GM20000 (cell line): Measurements from ENCODE around the gene STEAP1B.

Experiments used
- DNase-seq: peaks from one replicate; pipeline ENCODE4 v3.0.0; 2012; ENCODE audit warnings: low spot score
- TF ChIP-seq, protein P1 (sequence below): IDR thresholded peaks from 2 replicates; pipeline ENCODE4 v1.5.1; 2012; ENCODE audit warnings: mild to moderate bottlenecking, control low read depth; ENCODE audit errors: extremely low read depth, missing control alignments

Gene STEAP1B

DNA sequence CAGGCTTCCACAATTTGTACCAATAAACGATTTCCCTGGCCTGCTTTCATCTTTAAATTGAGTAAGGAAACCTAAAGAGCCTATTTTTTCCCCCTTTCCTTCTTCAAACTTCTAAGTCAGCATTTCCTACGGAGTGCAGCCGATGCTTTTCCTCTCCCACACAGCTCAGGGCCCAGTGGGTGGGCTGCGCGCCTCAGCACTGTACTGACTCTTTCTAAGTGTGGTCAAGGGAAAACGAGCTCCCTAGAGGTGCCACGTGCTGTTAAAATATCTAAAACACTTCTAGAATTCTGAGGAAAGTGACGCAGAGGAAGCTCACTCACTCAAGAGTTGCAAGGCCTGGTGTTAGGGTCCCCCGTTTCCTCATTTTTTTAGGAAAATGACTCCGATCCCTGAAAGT lies 29.0 kb downstream of the STEAP1B start:
- no peak for DNase-seq
- TF ChIP-seq, protein P1, sequence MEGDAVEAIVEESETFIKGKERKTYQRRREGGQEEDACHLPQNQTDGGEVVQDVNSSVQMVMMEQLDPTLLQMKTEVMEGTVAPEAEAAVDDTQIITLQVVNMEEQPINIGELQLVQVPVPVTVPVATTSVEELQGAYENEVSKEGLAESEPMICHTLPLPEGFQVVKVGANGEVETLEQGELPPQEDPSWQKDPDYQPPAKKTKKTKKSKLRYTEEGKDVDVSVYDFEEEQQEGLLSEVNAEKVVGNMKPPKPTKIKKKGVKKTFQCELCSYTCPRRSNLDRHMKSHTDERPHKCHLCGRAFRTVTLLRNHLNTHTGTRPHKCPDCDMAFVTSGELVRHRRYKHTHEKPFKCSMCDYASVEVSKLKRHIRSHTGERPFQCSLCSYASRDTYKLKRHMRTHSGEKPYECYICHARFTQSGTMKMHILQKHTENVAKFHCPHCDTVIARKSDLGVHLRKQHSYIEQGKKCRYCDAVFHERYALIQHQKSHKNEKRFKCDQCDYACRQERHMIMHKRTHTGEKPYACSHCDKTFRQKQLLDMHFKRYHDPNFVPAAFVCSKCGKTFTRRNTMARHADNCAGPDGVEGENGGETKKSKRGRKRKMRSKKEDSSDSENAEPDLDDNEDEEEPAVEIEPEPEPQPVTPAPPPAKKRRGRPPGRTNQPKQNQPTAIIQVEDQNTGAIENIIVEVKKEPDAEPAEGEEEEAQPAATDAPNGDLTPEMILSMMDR: no peak

DNA sequence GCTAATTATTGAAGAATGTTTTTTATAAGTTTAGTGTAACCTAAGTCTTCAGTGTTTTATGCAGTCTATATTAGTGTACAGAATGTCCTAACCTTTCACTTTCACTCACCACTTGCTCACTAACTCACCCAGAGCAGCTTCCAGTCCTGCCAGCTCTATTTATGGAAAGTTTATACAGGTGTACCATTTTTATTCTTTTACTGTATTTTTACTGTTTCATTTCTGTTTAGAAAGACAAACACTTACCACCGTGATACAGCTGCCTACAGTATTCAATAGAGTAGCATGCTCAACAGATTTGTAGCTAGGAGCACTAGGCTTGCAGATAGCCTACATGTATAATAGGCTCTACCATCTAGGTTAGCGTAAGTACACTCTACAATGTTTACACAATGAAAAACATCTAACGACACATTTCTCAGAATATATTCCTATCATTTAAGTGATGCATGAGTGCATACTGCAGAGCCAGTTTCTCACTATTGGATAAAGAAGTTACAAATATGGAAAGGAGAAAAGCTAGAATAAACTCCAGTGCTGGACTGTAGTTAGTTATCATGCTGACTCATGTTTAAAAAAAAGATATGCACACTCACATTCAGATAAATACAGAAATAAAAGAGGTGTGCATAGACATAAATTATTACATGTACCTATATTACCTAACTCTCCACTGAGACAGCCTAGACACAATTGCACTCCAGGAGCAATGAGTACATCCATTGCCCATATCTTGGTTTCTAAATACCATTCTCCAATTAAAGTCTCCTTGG lies 30.4 kb downstream of the STEAP1B start:
- DNase-seq: no peak
- TF ChIP-seq, protein P1: no peak

DNA sequence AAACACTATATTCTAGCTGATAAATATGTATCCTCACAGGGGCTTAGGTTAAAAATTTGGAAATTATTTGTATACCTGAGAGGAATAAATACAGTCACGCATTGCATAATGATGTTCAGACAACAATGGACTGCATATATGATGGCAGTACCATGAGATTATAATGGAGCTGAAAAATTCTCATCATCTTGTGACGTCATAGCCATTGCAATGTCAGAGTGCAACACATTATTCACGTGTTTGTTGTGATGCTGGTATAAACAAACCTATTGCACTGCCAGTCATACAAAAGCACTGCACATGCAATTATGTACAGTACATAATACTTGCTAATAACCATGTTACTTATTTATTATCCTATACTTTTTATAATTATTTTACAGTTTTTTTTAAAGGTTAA lies 31.4 kb downstream of the STEAP1B start:
- DNase-seq: no peak
- TF ChIP-seq, protein P1: no peak

DNA sequence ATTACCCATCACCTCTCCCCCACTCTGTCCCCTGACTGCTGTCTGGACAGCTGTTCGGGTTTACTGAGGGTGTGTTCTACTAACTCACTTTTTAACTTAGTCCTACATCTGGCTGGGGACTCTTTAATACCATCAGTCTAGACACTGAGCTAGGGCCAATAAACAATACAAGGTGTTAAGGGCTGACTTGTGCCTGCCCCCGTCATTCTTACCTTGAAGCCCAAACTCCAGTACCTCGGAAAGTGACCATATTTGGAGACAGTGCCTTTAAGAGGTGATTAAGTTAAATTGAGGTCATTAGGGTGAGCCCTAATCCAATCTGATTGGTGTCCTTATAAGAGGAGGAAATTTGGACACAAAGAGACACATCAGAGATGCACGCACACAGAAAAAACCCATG lies 35.7 kb downstream of the STEAP1B start:
- DNase-seq: no peak
- TF ChIP-seq, protein P1: no peak

DNA sequence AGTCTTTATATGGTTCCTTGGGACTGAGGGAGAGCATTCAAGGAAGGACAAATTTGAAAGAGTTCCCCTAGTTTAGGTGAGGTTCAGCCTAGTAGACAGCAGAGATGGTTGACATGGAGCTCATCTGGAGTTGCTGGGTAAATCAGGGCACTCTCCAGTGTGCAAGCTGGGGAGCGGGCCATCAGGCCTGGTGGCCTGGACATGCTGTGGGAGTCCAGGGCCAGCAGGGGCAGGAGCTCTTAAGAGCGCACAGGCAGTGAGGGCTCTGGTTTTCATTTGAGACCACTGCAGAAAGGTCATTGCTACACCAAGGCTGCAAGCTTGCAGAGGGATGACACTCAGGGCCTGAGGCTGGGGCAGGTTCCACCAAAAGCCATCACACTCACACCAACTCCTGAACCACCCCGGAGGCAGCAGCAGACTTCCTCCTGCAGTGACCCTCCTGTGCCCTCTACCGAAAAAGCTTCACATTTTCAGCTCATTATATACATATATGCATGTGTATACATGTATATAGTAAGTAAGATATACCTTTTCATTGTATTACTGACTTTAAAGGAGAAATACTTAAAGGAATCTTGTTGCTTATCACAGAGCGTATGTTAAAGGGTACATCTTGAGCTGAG lies 39.5 kb downstream of the STEAP1B start:
- no peak for DNase-seq
- TF ChIP-seq, protein P1: no peak

DNA sequence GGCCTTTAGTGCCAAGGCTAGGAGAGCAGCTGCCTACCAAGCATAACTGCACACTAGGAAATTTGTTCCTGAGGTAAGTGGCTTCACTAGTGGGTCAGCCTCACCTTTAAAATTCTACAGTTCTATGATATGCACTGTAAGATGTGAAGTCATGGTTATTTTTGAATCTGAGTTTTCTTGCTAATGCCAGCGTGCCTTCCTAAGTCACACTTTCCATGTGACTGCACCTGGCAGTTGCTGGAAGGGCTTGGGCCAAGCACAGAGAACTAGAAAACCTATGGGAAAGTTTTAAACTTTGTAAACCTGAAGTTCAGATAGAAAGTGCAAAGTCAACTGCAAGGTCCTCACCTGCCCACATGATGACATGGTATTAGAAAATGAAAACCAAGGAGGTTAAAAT lies 42.5 kb downstream of the STEAP1B start:
- TF ChIP-seq, protein P1: no peak
- no peak for DNase-seq

DNA sequence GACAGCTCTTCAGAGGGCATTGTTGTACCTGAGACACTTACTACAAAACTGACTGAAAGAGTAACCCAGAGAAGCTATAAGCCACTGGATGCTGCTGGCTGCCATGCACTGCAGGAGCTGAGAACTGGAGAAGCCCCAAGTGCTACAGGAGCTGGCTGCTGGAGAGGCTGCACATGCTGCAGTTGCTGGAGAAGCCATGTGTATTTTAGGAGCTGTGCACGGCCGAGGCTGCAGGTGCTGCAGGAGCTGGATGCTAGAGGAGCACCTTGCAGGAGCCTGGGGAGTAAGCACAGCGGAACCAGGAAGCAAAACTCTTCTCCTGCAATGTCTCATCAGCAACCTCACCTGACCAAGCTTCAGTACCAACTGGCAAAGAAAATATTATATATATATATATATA lies 45.5 kb downstream of the STEAP1B start:
- TF ChIP-seq, protein P1: no peak
- DNase-seq: no peak
